CD1c-positive myeloid dendritic cell (primary cell): Measurements from ENCODE around the gene DSCAML1.
"Not testable (repeated sequence)": the region's sequence is repeated elsewhere in the genome, so short reads cannot be mapped to it uniquely, and the experiment has no call there.

Experiments used
- DNase-seq: peaks from one replicate; pipeline ENCODE4 v3.0.0-alpha.2; 2016; ENCODE audit errors: extremely low spot score

The DSCAML1 gene

DNA sequence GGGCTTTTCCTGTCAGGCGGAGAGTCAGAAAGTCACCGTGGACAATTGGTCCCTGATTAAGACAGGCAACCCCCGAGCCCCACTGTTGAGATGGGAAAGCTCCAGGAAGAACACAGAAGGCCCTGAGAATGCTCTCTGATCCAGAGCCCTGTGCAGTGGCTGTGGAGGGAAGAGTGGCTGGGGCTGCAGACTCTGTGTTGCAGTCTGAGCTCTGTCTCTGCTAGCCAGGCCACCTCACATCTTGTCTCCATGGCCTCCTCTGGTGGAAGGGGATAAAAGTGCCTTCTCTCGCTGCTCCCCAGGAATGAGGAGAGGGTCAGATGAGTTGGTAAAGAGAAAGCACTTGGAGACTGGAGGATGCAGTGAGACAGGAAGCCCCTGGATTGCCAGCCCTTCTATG, 328.1 kb downstream of the DSCAML1 start:
- DNase-seq, result no peak

DNA sequence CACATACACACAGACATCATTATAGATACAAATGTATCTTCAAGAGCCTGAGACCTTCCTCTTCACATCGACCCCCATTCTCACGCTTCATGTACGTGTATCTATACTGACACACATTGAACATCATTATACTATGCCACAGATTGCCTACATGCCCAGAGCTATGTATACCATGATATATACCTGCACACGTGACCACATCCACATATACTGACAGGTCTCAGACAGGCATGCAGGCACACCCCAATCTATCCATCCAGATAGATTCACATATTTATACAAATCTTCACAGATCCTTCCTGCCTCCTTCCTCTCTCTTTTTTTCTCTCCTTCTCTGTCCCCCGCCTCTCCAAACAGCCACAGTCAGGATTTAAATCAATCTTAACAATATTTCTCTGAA, 329.2 kb downstream of the DSCAML1 start:
- DNase-seq, result no peak

DNA sequence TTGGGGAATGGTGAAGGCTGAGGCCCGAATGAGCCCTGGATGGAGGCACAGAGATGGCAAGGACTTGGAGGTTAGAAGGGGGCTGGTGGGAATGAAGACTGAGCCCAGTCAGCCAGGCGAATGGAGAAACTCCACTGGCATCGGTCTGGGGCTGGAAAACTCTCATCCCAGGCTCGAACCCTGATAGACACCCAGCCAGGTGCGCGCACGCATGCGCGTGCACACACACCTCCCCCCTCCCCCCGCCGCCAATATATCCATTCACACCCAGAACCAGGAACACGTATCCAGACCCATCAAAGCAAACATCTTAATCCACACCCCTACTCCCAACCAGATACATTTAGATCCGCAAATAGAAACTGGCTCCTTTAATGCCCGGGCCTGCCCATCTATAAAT, 330.1 kb downstream of the DSCAML1 start:
- DNase-seq, result no peak

DNA sequence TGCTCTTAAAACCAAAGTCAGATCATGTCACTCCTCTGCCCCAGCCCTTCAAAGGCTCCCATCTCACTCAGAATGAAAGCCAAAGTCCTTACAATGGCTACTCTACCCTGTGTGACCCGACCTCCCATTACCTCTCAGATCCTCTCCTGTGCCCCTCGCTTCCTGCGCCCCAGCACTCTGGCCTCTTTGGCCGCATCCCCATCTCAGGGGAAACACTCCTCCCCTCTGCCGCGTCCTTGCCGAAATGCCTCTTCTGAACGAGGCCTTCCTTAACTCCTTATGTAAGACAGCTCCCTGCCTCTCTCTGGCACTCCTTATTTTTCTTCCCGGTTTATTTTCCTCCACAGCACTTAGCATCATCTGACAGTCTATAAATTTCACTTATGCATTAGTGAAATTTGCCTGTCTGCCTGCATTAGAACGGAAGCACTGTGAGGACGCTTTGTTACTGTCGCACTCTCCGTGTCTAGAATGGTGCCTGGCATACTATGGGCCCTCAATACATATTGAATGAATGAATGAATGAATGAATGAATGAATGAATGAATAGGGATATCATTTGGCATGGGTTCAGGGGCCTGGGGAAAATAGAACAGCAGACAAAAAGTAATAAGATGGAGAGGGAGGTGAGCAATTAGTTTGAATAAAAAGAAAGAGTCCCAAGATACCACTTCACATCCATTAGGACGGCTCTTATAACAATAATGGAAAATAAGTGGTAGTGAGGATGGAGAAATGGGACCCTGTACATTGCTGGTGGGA, 331.6 kb downstream of the DSCAML1 start:
- no peak for DNase-seq

- DNase-seq, result no peak
Observed at GRCh38 chr11:117464778-117465177, 332.2 kb downstream of the DSCAML1 start.

DNA sequence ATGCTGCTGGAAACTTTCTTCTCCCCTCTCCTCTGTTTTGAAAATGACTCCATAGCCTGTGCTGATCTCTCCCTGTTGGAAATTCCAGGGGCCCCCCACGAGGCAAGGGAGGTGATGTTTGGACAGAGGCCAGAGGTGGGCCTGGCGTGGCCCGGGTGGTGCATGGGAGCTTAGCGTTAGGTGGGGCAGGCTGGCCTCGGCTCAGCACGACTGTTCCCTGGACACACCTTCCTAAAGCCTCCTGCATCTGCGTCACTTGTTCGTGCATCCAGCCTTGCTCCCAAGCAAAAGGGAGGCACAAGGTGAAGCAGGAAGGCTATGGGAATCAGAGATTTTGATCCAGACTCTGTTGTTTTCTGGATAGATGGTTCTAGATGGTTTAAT, 334.2 kb downstream of the DSCAML1 start:
- DNase-seq, result no peak

GRCh38 chr11:117462183-117462863, 334.7 kb downstream of the DSCAML1 start:
- no peak for DNase-seq

- DNase-seq, result no peak
Observed at GRCh38 chr11:117461396-117462182, 335.4 kb downstream of the DSCAML1 start.

DNA sequence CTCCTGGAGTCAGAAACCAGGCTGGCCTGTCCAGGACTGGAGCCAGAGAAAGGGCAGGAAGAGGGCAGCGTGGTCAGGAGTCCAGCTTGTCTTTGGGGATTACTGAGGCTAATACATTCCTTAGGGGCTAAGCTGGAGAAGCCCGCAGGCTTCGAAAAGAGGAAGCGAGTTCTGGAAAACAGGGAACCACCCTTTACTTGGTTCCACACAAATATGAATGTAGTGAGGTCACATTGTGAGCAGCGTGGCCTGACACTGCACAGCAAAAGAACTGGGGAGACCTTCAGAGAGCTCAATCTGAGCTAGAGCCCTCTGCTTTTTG, 337.1 kb downstream of the DSCAML1 start:
- peak; percentile 81 for DNase-seq

DNA sequence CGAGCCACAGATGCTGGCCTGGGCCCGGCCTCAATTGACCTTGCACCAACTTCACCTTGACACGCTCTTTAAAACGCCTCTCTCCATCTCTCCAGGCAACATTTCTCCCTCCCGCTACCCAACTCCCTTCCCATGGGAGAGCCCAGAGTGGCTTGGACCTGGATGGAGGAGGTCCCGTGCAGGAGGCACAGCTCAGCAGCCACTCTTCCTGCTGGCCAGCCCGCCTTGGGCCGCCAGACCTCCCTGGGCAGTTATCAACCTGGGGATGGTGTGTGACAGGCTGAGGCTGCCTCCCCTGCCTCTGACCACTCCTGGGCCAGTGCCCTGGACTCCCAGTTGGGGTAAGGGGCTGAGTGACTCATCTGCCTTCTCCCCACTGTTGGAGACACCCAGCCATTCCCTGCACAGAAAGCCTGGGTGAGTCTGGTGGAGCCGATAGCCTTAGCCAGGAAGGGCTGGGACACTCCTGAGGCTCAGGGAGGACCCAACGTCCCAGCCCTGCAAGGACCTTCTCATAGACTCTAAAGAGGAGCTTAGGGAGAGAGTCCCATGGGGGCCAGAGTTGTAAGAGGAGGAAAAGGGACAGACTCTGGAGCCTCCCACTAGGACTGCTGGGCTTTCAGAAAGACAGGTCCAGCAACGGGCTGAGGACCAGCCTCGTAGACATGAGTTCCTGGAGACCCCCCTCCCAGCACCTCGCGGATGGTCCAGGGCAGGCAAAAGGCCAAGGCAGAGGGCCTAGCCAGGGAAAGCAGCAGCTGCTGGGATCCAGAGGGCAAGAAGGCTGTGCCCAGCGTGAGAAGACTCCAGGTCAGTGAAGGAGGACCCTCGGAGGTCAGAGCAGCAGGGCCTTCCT, 337.7 kb downstream of the DSCAML1 start:
- DNase-seq, result no peak

- no peak for DNase-seq
Observed at GRCh38 chr11:117458275-117459122, 338.5 kb downstream of the DSCAML1 start.

DNA sequence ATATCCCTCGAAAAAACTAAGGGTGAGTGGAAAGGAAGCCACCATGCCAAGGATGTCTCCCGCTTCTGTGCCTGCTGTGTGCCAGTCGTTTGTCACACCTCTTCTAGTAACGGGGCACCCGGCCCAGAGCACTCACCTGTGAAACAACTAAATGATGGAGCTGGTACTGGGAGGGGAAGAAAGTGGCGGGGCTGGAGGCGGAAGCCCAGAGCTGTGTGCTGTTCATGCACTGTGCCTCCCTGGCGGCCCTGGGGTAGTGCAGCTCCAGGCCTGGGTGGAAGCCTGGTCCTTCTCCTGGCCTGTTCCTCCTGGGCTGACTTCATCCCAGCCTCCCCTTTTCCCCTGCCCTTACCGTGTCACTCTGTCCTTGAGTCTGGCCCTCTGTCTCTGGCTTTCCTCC, 339.2 kb downstream of the DSCAML1 start:
- DNase-seq, result no peak

DNA sequence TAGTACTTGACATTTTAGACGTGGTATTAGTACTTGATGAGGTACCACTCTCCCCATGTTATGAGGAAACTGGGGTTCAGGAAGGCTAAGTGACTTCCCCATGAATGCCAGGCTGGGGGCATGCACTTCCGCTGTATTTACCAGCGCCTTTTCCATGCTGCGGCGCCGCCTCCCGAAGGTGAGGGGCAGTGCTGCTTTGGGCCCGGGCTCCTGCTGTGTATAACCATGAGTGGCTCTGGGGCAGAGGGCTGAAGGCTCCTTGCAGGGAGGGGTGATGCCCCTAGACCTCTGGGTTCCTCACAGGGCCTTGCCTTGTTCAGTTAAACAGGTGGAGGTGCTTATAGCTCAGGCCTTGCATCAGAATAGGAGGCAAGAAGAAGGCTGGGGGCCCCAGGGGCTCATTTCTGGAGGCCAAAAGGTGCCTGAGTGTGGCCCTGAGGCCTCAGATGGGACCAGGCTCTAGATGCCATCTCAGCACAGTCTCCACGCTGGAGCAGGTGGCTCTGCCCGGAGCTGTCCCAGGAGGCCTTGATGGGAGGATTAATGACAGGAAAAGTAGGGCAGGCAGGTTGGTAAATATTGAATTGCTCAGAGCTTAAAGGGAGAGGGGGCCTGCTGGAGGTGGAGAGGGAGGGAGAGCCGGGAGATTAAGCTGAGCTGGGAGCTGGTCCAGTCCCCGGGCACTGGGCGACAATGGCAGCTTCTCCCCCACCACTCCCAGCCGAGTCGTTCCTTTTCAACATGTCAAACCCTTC, 339.8 kb downstream of the DSCAML1 start:
- no peak for DNase-seq

DNA sequence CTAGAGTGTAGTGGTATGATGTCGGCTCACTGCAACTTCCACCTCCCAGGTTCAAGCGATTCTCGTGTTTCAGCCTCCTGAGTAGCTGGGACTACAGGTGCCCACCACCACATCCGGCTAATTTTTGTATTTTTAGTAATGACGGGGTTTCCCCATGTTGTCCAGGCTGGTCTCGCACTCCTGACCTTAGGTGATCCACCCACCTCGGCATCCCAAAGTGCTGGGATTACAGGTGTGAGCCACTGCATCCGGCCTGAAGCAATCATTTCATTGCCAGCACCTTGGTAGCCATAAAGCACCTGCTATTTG, 340.3 kb downstream of the DSCAML1 start:
- not testable (repeated sequence) for DNase-seq

GRCh38 chr11:117456027-117456720, 340.8 kb downstream of the DSCAML1 start:
- DNase-seq, result no peak

DNA sequence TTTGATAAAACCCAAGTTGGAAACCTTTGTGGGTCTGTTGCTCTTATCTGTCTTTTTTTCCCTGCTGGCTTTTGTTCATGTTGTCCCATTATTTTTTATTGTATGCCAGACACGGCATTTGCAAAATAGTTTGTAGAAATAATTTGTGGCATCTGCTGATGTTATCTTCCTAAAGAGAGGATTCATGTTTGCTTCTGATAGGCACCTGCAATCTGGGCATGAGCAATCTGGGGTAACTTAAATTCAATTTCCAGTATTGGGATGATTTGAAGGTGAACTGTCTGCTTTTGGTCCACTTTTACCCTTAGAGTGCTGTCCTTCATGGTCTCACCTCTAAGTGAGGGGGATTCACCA, 342.5 kb downstream of the DSCAML1 start:
- no peak for DNase-seq

DNA sequence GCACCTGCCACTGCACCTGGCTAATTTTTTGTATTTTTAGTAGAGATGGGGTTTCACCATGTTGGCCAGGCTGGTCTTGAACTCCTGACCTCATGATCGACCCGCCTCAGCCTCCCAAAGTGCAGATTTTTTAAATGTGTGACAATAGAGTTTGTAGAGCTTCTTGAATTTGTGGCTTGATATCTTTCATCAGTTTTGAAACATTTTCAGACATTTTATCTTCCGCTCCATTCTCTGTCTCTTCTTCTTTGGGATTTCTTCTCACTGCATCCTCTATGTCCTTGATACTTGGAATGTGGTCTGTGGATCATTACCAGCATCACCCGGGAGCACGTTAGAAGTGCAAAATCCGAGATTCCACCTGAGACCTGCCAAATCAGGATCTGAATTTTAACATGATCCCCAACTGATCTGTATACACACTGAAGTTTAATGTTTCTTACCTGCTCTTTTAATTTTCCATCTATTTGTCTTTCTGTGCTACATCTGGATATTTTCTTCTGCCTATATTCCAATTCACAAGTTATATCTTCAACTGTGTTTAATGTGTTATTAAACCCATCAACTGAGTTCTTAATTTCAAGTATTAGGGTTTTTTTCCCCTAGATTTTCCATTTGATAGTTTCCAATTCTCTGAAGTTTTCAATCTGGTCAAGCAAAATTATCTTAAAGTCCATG, 343.0 kb downstream of the DSCAML1 start:
- no peak for DNase-seq

DNA sequence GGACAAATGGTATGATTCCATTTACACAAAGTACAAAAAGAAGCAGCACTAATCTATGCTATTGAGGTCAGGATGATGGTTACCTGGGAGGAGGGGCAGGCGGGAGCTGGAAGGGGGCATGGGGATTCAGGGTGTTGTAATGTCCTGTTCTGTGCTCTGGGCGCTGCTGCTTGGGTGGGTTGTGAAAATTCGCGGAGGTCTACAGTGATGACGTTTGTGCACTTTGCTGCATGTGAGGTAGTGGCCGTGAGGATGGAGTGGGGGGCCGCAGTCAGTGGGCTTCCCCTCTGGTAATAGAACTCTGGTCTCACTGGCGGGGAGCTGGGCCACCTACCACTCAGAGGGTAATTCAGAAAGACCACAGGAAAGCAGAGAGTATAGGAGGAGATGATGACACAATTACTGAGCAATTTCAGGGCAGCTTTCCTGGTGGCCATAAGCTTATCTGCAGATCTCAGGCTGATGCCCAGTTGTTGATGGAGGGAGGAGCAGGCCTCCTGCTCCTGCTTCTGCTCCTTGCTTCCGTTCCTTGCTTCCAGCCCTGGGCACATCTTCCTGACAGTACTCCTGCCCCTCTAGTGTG, 347.8 kb downstream of the DSCAML1 start:
- no peak for DNase-seq
